ENCODE data around the gene INHBA.

INHBA gene

GRCh38 chr7:41702635-41703371 lies at the start of gene INHBA:
INHBA (minus strand) TSS chr7:41703090; CDS start chr7:41700374, 2,716 bp downstream.
- TF ChIP-seq CTCF (conservative IDR thresholded peaks at IDR 0.05), result no peak
- H3K27ac ChIP-seq, result peak within 1 kb of the TSS; percentile 82

GRCh38 chr7:41752615-41753014 lies 49.7 kb upstream of the INHBA start:
- TF ChIP-seq CTCF (conservative IDR thresholded peaks at IDR 0.05), result no peak
- H3K27ac ChIP-seq, result no peak overlapping the region

GRCh38 chr7:41750661-41751540 lies 48.0 kb upstream of the INHBA start:
- no peak for TF ChIP-seq CTCF (conservative IDR thresholded peaks at IDR 0.05)
- H3K27ac ChIP-seq, result no peak overlapping the region

- no peak for TF ChIP-seq CTCF (conservative IDR thresholded peaks at IDR 0.05)
- H3K27ac ChIP-seq, result no peak overlapping the region
Observed at GRCh38 chr7:41747961-41748360, 45.1 kb upstream of the INHBA start.

GRCh38 chr7:41745451-41745850 lies 42.6 kb upstream of the INHBA start:
- no peak overlapping the region for H3K27ac ChIP-seq
- no peak for TF ChIP-seq CTCF (conservative IDR thresholded peaks at IDR 0.05)

- no peak for TF ChIP-seq CTCF (conservative IDR thresholded peaks at IDR 0.05)
- no peak overlapping the region for H3K27ac ChIP-seq
Observed at GRCh38 chr7:41744161-41744560, 41.3 kb upstream of the INHBA start.

- H3K27ac ChIP-seq, result no peak overlapping the region
- no peak for TF ChIP-seq CTCF (conservative IDR thresholded peaks at IDR 0.05)
Observed at GRCh38 chr7:41742401-41743020, 39.6 kb upstream of the INHBA start.

Measured in VCaP (cell line).